ENCODE data around the gene GNPNAT1.

DNA sequence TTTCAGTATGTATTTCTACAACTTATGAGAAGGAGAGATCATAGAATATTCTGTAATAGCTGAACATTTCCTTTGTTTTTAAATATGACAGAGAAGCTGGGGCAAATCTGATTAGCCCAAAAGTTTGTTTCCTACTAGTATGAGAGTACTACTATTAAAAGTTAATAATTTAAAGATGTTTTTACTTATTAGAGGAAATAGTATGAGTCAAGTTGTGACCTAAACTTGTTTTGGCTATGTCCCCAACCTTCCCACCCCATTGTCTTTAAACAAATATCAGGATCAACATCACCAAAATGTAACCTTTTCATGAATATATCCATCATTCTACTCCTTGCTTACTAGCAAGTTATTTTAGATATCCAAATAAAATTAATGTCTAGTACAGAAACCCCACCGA, 10.5 kb downstream of the GNPNAT1 start:
- TF ChIP-seq POLR2A (IDR thresholded peaks at IDR 0.05) (no peak), POLR2AphosphoS5 (IDR thresholded peaks at IDR 0.05) (no peak)
- TF ChIP-seq, protein P1, sequence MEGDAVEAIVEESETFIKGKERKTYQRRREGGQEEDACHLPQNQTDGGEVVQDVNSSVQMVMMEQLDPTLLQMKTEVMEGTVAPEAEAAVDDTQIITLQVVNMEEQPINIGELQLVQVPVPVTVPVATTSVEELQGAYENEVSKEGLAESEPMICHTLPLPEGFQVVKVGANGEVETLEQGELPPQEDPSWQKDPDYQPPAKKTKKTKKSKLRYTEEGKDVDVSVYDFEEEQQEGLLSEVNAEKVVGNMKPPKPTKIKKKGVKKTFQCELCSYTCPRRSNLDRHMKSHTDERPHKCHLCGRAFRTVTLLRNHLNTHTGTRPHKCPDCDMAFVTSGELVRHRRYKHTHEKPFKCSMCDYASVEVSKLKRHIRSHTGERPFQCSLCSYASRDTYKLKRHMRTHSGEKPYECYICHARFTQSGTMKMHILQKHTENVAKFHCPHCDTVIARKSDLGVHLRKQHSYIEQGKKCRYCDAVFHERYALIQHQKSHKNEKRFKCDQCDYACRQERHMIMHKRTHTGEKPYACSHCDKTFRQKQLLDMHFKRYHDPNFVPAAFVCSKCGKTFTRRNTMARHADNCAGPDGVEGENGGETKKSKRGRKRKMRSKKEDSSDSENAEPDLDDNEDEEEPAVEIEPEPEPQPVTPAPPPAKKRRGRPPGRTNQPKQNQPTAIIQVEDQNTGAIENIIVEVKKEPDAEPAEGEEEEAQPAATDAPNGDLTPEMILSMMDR (IDR thresholded peaks at IDR 0.05): no peak
